ENCODE results near the gene CA11.
"Not testable (repeated sequence)": the region's sequence is repeated elsewhere in the genome, so short reads cannot be mapped to it uniquely, and the experiment has no call there.

Gene CA11

DNA sequence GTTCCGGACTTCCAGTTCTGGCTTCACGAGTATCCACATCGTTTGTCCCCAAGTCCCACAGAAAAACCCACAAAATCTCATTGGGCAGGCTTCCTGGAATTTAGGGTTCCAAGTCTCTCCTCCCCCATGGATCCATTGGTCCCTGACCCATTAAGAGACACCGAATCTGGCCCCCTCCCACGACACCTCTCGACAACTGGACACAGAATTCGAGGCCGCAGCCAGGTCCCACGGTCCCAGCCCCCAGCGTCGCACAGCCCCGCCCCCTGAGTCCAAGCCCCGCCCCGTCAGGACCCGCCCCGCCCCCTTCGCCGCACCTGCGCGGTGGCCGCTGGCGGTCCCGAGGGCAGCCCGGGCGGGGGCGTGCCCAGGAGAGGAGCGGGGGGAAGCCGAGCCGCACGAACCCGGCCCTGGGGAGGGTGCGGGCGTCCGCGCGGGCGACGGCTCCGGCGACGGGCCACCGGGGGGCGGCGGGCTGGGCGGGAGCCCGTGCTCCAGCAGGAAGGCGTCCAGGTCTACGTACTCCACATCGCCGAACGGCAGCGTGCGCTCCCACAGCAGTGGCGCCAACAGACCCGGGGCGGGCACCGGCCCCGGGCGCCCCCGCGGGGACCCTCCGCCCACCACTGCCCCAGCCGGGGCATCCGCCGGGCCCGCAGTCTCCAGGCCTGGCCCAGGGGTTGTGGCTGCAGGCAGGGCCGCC lies 10.6 kb downstream of the CA11 start:
- CTCF ChIA-PET, result no interaction called here
- POLR2A ChIA-PET (ENCODE audit: low non-redundant PET), result no interaction called here
- H3K27ac ChIP-seq, result peak overlapping the region; percentile 99
- TF ChIP-seq, protein P1, sequence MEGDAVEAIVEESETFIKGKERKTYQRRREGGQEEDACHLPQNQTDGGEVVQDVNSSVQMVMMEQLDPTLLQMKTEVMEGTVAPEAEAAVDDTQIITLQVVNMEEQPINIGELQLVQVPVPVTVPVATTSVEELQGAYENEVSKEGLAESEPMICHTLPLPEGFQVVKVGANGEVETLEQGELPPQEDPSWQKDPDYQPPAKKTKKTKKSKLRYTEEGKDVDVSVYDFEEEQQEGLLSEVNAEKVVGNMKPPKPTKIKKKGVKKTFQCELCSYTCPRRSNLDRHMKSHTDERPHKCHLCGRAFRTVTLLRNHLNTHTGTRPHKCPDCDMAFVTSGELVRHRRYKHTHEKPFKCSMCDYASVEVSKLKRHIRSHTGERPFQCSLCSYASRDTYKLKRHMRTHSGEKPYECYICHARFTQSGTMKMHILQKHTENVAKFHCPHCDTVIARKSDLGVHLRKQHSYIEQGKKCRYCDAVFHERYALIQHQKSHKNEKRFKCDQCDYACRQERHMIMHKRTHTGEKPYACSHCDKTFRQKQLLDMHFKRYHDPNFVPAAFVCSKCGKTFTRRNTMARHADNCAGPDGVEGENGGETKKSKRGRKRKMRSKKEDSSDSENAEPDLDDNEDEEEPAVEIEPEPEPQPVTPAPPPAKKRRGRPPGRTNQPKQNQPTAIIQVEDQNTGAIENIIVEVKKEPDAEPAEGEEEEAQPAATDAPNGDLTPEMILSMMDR (conservative IDR thresholded peaks at IDR 0.05; ENCODE audit: low read depth), result no peak
- DNase-seq (ENCODE audit: low spot score), result peak; percentile 66

DNA sequence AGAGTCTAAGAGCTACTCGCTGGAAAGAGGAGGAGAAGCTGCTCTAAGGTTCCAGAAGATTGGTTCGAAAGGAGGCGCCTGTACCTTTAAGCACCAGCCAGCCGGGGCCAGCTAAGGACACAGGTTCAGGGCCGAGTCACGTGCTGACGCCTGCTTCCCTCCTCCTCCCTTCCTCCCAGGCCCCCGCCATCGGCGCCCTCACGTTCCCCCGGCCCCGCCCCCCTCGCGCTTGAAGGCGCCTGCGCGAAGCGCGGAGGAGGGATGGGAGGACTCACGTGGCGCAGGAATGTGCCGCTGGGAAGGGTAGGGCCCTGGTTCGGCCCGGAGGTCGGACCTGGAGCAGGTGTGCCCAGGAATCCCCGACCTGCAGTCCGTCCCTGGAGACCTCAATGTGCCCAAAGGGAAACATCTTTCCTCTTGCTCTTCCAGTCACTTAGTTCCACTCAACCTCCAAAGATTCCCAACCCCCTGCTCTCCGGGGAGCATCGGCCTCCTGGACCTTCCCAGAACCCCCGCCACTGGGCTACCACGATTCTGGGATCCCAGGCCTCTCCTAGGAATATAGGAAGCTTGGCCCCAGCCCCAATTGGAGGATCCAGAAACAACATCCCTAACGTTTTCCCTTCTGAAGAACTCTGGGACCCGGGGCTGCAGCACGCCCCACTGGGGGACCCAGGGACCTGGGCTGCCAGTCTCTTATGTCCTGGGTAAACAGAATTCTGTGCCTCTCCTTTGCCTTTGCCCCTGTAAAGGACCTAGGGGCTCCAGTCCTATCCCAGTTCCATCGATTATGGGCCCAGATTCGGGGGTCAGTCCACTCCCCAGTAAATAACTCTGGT lies 11.3 kb downstream of the CA11 start:
- H3K27ac ChIP-seq, result peak overlapping the region; percentile 99
- CTCF ChIA-PET, result no interaction called here
- POLR2A ChIA-PET (ENCODE audit: low non-redundant PET), result interaction anchor here (1.7 kb wide), 1 partner anchor 16 kb away, joined by 7 read pairs; the partner anchor contains the start of genes RPL18 and SPHK2
- TF ChIP-seq, protein P1 (conservative IDR thresholded peaks at IDR 0.05; ENCODE audit: low read depth), result no peak
- peak; percentile 90 for DNase-seq (ENCODE audit: low spot score)

GRCh38 chr19:48634036-48634342 lies 12.0 kb downstream of the CA11 start:
- DNase-seq (ENCODE audit: low spot score), result no peak
- CTCF ChIA-PET, result no interaction called here
- TF ChIP-seq, protein P1 (conservative IDR thresholded peaks at IDR 0.05; ENCODE audit: low read depth), result no peak
- POLR2A ChIA-PET (ENCODE audit: low non-redundant PET), result interaction anchor here (1.7 kb wide), 1 partner anchor 15 kb away, joined by 7 read pairs; the partner anchor contains the start of genes RPL18 and SPHK2
- H3K27ac ChIP-seq, result peak overlapping the region; percentile 99

DNA sequence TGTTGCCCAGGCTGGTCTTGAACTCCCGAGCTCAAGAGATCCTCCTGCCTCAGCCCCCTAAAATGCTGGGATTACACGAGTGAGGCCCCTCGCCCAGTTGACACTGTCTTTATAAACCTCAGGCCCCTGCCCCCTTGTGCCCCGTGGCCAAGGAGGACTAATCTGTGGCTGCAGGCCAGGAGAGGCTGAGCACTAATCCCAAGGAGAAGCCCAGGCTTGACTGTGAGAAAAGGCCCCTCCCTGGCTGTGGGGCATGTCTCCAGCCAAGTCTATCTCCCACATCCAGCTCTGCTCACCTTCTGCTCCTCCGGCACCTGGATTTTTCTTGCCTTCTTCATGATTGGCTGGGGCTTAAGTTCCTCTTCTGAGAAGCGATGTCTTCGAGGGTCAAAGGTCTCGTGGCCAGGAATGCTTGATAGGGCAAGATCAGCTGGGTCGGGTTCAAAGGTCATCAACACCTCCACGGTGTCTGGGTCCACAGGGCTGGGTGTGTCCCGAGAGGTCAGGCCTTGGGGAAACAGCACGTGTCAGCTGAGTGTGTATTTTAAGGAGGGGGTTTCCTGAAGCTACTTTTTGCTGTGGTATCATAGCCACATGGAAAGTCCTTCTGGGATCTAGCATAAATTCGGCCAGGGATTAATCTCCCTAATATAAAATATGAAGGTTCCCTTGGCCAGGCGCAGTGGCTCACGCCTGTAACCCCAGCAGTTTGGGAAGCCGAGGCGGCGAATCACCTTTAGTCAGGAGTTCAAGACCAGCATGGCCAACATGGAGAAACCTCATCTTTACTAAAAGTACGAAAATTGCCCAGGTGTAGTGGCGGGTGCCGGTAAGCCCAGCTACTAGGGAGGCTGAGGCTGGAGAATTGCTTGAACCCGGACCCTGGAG lies 12.6 kb downstream of the CA11 start:
- ChIA-PET POLR2A (ENCODE audit: low non-redundant PET) (interaction anchor here (0.5 to 1.7 kb wide), 3 partner anchors 14 to 881 kb away, joined by 4 to 7 read pairs (median 5); partner anchors contain the start of genes FAM83E, RPL18 and SPHK2), CTCF (interaction anchor here (0.8 kb wide), 1 partner anchor 19 kb away, joined by 4 read pairs; the partner anchor contains the start of gene FAM83E)
- peak overlapping the region; percentile 99 for H3K27ac ChIP-seq
- DNase-seq (ENCODE audit: low spot score), result no peak
- TF ChIP-seq, protein P1 (conservative IDR thresholded peaks at IDR 0.05; ENCODE audit: low read depth), result no peak

DNA sequence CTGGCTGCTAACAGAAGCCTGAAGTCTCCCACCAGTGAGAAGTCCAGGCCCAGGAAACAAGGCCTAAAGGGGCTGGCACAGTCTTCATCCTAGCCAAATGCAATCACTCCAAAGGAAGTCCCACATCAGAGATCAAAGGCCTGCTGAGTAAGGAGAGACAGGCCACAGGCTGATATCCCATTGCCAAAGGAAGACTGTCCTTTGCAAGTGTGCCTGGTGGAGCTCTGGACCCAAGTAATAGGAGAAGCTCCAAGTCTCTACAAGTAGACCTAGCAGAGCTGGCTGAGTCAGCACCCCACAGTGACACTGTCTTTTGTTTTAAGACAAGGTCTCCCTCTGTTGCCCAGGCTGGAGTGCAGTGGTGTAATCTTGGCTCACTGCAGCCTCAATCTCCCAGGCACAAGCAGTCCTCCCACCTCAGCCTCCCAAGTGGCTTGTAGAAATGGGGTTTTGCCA lies 13.3 kb downstream of the CA11 start:
- POLR2A ChIA-PET (ENCODE audit: low non-redundant PET), result interaction anchor here (0.5 to 1.7 kb wide), 3 partner anchors 14 to 882 kb away, joined by 4 to 7 read pairs (median 5); partner anchors contain the start of genes FAM83E, RPL18 and SPHK2
- peak overlapping the region; percentile 99 for H3K27ac ChIP-seq
- CTCF ChIA-PET, result interaction anchor here (0.8 kb wide), 1 partner anchor 18 kb away, joined by 4 read pairs; the partner anchor contains the start of gene FAM83E

GRCh38 chr19:48632286-48632685 lies 13.7 kb downstream of the CA11 start:
- DNase-seq (ENCODE audit: low spot score), result not testable (repeated sequence)
- ChIA-PET CTCF (interaction anchor here (0.8 kb wide), 1 partner anchor 17 kb away, joined by 4 read pairs; the partner anchor contains the start of gene FAM83E), POLR2A (ENCODE audit: low non-redundant PET) (interaction anchor here (1.2 kb wide), 1 partner anchor 17 kb away, joined by 4 read pairs; the partner anchor contains the start of gene FAM83E)
- peak overlapping the region; percentile 99 for H3K27ac ChIP-seq

More for the DNA sequence above, 13.3 kb downstream of the CA11 start:
- no peak for DNase-seq (ENCODE audit: low spot score)
- TF ChIP-seq, protein P1 (conservative IDR thresholded peaks at IDR 0.05; ENCODE audit: low read depth), result no peak

Data from RWPE1 (cell line).